ENCODE measurements around the gene IFITM5. TPM values are rescaled to one million over a fixed set of nuclear protein-coding genes. Genes with fewer than 3 reads are reported as not detected.

The IFITM5 gene
- total RNA-seq, 3 donors from 2014 or later: not detected

DNA sequence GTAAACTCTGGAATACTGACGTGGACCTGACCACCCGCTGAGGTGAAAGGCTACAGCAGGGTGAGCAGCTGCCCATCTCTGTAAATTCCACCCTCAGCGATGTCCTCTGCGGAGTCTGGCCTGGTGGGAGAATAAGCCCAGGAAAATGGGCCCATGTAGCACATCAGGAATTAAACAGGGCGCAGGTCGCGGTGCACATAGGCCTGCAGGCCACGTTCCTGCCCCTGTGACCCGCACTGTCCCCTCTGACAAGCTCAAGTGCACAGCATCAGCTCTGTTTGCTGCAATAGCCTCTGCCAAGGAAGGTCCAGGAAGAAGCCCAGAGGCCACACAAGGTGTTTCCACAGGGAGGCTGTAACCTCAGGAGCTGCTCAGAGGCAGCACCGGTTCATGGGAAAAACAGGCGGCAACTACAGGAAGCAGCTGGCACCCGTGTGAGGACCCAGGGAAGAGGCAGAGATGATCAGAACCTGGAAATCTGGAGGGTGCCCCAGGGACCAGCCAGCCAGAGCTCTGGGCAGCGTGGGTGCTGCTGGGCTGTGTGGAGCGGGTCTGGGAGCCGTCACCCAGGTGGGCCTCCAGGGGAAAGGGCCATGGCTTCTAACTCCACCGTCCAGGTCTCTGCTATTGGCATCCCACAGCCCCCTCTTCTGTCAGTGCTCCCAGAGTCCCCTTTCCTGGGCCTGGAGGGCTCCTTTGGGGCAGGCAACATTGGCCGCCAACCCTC lies 7.5 kb upstream of the IFITM5 start:
- TF ChIP-seq, protein P1, sequence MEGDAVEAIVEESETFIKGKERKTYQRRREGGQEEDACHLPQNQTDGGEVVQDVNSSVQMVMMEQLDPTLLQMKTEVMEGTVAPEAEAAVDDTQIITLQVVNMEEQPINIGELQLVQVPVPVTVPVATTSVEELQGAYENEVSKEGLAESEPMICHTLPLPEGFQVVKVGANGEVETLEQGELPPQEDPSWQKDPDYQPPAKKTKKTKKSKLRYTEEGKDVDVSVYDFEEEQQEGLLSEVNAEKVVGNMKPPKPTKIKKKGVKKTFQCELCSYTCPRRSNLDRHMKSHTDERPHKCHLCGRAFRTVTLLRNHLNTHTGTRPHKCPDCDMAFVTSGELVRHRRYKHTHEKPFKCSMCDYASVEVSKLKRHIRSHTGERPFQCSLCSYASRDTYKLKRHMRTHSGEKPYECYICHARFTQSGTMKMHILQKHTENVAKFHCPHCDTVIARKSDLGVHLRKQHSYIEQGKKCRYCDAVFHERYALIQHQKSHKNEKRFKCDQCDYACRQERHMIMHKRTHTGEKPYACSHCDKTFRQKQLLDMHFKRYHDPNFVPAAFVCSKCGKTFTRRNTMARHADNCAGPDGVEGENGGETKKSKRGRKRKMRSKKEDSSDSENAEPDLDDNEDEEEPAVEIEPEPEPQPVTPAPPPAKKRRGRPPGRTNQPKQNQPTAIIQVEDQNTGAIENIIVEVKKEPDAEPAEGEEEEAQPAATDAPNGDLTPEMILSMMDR (IDR thresholded peaks at IDR 0.05): no peak
- Histone ChIP-seq H3K4me3 (no peak overlapping the region), H3K4me1 (ENCODE audit: low read depth) (peaks cover 10% of the 10 kb centered on the region), H3K36me3 (ENCODE audit: low read depth) (no peaks in the 10 kb centered on the region), H3K9me3 (no peaks in the 10 kb centered on the region)
- intact Hi-C loops (cut with DNase I, micrococcal nuclease): no loop called here
- peak in 1 of 3 donors; percentile 54 for DNase-seq
- no peak for ATAC-seq

DNA sequence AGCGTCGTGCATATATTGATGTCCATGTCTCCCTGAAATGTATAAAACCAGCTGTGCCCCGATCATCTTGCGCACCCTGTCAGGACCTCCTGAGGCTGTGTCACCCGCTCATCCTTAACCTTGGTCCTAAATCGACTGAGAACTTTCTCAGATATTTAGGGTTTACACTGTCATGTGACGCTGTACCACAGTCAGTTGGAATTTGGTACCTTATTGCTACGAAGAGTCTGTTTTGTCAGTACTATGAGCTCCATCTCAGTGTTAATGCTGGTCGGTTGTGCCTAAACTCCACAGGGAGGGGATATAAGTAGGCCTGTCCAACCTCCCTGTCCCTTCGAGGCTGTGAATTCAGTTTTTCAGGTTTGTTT lies 6.5 kb upstream of the IFITM5 start:
- Histone ChIP-seq H3K4me1 (ENCODE audit: low read depth) (peaks cover 10% of the 10 kb centered on the region), H3K36me3 (ENCODE audit: low read depth) (no peaks in the 10 kb centered on the region), H3K9me3 (no peaks in the 10 kb centered on the region), H3K4me3 (no peak overlapping the region)
- intact Hi-C loops (cut with DNase I, micrococcal nuclease): no loop called here
- TF ChIP-seq, protein P1 (IDR thresholded peaks at IDR 0.05): no peak
- no peak for ATAC-seq
- peak in 1 of 3 donors; percentile 5 for DNase-seq

DNA sequence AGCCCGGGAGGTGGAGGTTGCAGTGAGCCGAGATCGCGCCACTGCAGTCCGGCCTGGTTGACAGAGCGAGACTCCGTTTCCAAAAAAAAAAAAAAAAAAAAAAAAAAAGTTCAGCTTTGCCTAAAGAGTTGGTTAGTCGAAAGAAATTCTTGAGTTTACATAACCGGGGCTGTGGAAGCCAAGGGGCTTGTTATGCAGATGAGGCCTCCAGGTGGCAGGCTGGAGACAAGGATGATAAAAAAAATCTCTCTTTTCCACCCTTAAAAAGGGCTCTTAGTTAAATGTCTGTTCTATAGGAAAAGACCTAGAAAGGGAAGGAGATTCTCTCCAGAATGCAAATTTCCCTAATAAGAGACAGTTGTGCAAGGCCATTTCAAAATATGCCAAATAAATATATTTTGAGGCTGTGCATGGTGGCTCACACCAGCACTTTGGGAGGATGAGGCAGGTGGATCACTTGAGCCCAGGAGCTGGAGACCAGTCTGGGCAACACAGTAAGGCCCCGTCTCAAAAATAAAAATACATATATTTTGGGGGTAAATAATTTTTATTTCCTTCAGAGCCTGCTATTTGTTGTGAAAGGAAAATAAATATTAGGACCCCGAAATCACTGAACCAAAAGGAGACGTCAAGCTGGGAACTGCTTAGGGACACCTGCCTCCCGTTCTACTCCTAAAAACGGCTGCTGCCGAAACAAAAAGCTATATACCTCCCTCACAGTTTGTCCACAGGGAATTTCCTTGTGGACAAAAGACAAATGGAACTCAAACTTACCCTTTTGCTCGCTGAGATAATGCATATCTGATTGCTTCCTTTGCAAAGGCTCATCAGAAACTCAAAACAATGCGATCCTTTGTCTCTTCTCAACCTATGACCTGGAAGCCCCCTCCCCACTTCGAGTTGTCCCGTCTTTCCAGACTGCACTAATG lies 5.9 kb upstream of the IFITM5 start:
- Histone ChIP-seq H3K9me3 (no peaks in the 10 kb centered on the region), H3K4me1 (ENCODE audit: low read depth) (peaks cover 12% of the 10 kb centered on the region), H3K4me3 (no peak overlapping the region), H3K36me3 (ENCODE audit: low read depth) (no peaks in the 10 kb centered on the region)
- intact Hi-C loops (cut with DNase I, micrococcal nuclease): no loop called here
- peak; percentile 51 to 82 (median 72) for DNase-seq
- TF ChIP-seq, protein P1 (IDR thresholded peaks at IDR 0.05): peak; percentile 40
- ATAC-seq: peak; percentile 36

DNA sequence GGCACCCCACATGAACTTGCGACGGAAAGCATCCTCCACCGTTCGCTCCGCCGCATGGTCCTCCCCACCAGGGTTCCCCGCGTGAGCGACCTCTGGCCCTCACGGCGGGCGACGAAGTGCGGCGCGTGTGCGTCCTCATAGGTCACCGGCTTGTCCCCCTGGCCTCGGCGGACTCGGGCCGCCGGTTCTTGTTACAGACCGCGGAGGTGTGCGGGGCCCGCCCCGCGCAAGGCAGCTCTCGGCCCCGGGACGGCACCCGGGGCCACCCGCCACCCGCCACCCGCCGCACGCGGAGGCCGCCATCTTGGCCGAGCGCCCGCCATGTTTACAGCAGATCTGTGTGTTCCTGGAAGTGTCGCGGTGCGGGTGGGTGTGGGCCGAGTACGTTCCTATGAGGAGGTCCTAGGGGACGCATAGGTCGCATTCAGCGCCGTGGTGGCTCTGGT lies 4.8 kb upstream of the IFITM5 start:
- DNase-seq (peak in 1 of 3 donors; percentile 65), ATAC-seq (no peak)
- intact Hi-C loops (cut with DNase I, micrococcal nuclease): no loop called here
- TF ChIP-seq, protein P1 (IDR thresholded peaks at IDR 0.05): no peak
- H3K4me1 ChIP-seq (ENCODE audit: low read depth): peaks cover 17% of the 10 kb centered on the region
- no peaks in the 10 kb centered on the region for H3K36me3 ChIP-seq (ENCODE audit: low read depth)
- no peaks in the 10 kb centered on the region for H3K9me3 ChIP-seq
- H3K4me3 ChIP-seq: no peak overlapping the region

DNA sequence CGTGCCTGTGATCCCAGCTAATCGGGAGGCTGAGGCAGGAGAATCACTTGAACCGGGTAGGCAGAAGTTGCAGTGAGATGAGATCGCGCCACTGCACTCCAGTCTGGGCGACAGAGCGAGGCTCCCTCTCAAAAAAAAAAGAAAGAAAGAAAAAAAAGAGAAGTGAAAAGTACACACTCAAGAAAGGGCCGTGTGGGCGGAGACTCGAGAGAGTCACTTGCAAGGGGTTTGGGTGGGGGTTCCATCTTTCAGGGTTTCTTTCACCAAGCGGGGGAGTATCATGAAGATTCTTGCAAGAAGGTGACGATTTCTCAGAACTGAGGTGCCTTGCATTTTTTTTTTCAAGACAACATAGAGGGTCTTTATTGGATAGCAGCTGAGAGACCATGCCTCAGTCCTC lies 4.0 kb upstream of the IFITM5 start:
- Histone ChIP-seq H3K9me3 (no peaks in the 10 kb centered on the region), H3K4me3 (no peak overlapping the region), H3K4me1 (ENCODE audit: low read depth) (peaks cover 17% of the 10 kb centered on the region), H3K36me3 (ENCODE audit: low read depth) (no peaks in the 10 kb centered on the region)
- no peak for ATAC-seq
- peak in 1 of 3 donors; percentile 45 for DNase-seq
- TF ChIP-seq, protein P1 (IDR thresholded peaks at IDR 0.05): no peak
- intact Hi-C loops (cut with DNase I, micrococcal nuclease): no loop called here

Measured in mucosa of descending colon (tissue), 3 donors.